Kidney epithelial cell (primary cell): Measurements from ENCODE around the gene PCSK5. TPM values are rescaled to one million over a fixed set of nuclear protein-coding genes. Genes with fewer than 3 reads are reported as not detected.
A peak's percentile ranks its signal among the peaks of the same experiment; 100 is the strongest.
"Not testable (repeated sequence)": the region's sequence is repeated elsewhere in the genome, so short reads cannot be mapped to it uniquely, and the experiment has no call there.

ENCODE experiments used
- DNase-seq: peaks from one replicate; pipeline ENCODE4 v3.0.0-alpha.2; 2010; ENCODE audit warnings: low read depth
- H3K27me3 ChIP-seq: 2 replicates; pipeline ENCODE4 v1.6.0; 2011; ENCODE audit warnings: low read length; ENCODE audit not compliant: control insufficient read depth, insufficient read depth
- H3K36me3 ChIP-seq: 2 replicates; pipeline ENCODE4 v1.5.1; 2011; ENCODE audit warnings: low read length; ENCODE audit not compliant: control insufficient read depth, insufficient read depth
- H3K4me3 ChIP-seq: 2 replicates; pipeline ENCODE4 v1.5.1; 2011; ENCODE audit warnings: low read depth, mild to moderate bottlenecking, control low read depth, low read length
- total RNA-seq: library from RNA; depleted of rRNA; stranded (reverse); fragments of >200 nt; gene quantifications from 2 replicates; pipeline ENCODE4 v1.2.3, GENCODE V29; 2015
- TF ChIP-seq, protein P1 (sequence below): IDR thresholded peaks from 2 replicates; pipeline ENCODE4 v1.5.1; 2011; ENCODE audit warnings: mild to moderate bottlenecking, moderate library complexity, low read length, control low read depth, inconsistent platforms; ENCODE audit not compliant: insufficient read depth, poor library complexity, severe bottlenecking

The PCSK5 gene
- total RNA-seq, 1 donor from 2014 or later = 3.8 TPM

DNA sequence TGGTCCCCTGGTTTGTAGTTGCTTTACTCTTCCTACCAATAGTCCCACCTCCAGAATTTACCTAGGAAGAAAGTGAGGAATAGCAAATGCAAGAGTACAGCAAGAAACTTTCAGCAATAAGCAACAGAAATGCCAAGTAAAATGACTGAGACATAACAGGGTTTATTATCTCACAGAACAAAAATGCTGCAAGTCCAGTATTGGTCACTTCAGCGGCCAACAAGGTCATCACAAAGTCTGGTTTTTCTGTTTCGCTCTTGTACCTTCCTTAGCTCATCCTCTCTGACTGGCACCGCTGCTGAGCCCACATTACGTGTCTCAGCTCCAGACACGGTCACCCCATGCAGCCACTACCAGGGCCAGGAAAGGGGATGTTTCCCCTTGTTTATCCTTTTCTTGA is 421.1 kb downstream of the PCSK5 start:
- DNase-seq = no peak
- H3K27me3 ChIP-seq = no peaks in the 10 kb centered on the region
- H3K4me3 ChIP-seq = no peak overlapping the region
- TF ChIP-seq, protein P1, sequence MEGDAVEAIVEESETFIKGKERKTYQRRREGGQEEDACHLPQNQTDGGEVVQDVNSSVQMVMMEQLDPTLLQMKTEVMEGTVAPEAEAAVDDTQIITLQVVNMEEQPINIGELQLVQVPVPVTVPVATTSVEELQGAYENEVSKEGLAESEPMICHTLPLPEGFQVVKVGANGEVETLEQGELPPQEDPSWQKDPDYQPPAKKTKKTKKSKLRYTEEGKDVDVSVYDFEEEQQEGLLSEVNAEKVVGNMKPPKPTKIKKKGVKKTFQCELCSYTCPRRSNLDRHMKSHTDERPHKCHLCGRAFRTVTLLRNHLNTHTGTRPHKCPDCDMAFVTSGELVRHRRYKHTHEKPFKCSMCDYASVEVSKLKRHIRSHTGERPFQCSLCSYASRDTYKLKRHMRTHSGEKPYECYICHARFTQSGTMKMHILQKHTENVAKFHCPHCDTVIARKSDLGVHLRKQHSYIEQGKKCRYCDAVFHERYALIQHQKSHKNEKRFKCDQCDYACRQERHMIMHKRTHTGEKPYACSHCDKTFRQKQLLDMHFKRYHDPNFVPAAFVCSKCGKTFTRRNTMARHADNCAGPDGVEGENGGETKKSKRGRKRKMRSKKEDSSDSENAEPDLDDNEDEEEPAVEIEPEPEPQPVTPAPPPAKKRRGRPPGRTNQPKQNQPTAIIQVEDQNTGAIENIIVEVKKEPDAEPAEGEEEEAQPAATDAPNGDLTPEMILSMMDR = no peak
- no peaks in the 10 kb centered on the region for H3K36me3 ChIP-seq

DNA sequence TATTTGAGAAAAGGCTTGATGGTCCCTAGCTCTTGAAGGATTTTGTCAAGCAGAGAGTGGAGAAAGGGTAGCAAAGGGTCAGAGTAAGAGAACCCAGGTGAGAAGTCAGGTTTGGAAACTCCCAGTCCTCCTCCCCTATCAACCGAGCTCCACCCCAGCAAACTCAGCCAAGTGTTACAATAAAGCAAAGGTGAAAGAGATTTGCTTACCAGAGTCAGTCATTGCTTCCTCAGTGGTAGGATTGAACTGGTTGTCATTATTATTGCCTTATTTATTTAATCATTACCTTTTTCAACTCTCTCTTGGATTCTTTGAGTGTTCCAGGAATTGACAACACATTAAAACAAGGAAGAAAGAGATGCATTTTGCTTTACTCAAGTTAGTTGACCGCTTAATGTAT is 423.3 kb downstream of the PCSK5 start:
- Histone ChIP-seq H3K36me3 (no peaks in the 10 kb centered on the region), H3K4me3 (no peak overlapping the region), H3K27me3 (no peaks in the 10 kb centered on the region)
- TF ChIP-seq, protein P1 = no peak
- no peak for DNase-seq

DNA sequence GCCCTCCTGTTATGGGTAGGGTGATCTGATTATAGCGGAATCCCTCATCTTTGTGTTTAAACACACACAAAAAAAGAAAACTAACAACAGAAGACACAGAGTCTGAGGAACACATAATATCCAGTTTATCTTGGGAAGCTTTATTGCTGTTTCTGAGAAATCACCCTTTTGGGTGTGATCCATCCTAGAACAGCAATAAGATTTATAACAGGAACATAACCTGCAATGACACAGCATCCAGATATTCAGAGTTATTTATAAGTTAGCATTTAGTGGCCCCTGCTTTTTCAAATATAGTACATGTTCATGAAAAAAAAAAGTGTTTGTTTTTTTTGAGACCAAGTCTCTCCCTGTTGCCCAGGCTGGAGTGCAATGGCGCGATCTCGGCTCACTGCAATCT is 423.8 kb downstream of the PCSK5 start:
- Histone ChIP-seq H3K36me3 (no peaks in the 10 kb centered on the region), H3K4me3 (no peak overlapping the region), H3K27me3 (no peaks in the 10 kb centered on the region)
- TF ChIP-seq, protein P1 = no peak
- DNase-seq = no peak

DNA sequence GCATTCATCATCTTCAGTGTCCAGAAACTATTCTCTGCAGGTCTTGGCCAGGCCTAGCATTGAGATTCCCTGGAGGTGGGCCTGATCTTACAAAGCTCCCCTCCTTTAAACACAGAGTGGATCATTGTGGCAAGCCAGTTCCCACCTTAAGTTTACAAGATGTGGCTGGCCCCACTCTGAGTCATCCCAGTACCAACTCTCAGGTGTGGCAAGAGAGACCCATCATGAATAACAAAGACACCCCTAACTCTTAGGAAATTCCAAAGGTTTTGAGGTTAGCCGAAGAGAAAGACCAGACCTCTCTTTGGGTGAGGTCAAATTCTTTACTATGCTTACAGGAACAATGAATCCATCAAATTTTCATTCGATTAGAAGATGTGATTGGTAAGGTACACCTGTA is 425.6 kb downstream of the PCSK5 start:
- H3K27me3 ChIP-seq = no peaks in the 10 kb centered on the region
- H3K36me3 ChIP-seq = no peaks in the 10 kb centered on the region
- no peak overlapping the region for H3K4me3 ChIP-seq
- DNase-seq = no peak
- TF ChIP-seq, protein P1 = no peak

DNA sequence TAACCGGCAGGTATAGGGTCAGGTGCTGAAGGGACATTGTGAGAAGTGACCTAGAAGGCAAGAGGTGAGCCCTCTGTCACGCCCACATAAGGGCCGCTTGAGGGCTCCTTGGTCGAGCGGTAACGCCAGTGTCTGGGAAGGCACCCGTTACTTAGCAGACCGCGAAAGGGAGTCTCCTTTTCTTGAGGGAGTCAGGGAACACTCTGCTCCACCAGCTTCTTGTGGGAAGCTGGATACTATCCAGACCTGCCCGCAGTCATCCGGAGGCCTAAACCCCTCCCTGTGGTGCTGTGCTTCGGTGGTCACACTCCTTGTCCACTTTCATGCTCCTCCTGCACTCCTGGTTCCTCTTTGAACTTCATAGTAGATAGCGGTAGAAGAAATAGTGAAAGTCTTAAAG is 429.0 kb downstream of the PCSK5 start:
- not testable (repeated sequence) for H3K4me3 ChIP-seq, H3K36me3 ChIP-seq, H3K27me3 ChIP-seq
- DNase-seq = peak; percentile 56

DNA sequence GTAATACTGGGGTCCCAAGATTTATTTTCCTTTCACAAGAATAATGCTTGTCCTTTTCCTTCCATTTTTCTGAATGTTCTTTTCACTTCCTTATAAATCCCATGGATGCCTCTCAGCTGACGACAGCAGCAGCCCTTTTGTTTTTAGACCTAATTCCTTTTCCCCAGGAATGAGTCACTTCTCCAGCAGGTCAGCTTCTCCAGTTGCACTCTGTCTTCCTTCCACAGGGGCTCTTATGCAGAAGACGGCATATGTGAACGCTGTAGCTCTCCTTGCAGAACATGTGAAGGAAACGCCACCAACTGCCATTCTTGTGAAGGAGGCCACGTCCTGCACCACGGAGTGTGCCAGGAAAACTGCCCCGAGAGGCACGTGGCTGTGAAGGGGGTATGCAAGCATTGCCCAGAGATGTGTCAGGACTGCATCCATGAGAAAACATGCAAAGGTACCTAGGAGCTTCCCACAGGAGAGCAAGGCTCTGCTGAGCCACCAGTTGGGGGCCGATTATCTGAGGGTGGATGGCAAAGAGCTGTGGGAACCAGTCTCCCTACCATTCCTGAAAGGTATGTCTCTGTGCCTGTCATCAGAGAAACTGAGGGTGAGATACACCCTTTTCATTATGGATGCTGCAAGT is 430.8 kb downstream of the PCSK5 start:
- DNase-seq = peak; percentile 71
- Histone ChIP-seq H3K4me3 (no peak overlapping the region), H3K27me3 (no peaks in the 10 kb centered on the region), H3K36me3 (no peaks in the 10 kb centered on the region)
- TF ChIP-seq, protein P1 = no peak
